ENCODE results near the gene UNKL. TPM values are rescaled to one million over a fixed set of nuclear protein-coding genes. Genes with fewer than 3 reads are reported as not detected.

The UNKL gene
- total and polyA plus RNA-seq, 7 experiments from 2014 or later, result 4.0 to 152 (median 95.3) TPM

- H3K36me3 Mint-ChIP-seq, result peaks cover 0 to 6% (median 0%) of the 10 kb centered on the region in 5 donors
Measured at GRCh38 chr16:1457489-1458245, 43.2 kb upstream of the UNKL start.

GRCh38 chr16:1456951-1457350 is 42.4 kb upstream of the UNKL start:
- no peak overlapping the region for H3K27ac ChIP-seq (ENCODE audit: low read depth, low read length)
- no peak for ATAC-seq

More at GRCh38 chr16:1457489-1458245, 43.2 kb upstream of the UNKL start:
- Histone ChIP-seq H3K9me3 (ENCODE audit: control insufficient read depth in 2 of 3, low read length in 3 of 3) (no peaks in the 10 kb centered on the region), H3K36me3 (ENCODE audit: control insufficient read depth in 2 of 3, insufficient read depth in 3 of 3, low read length in 3 of 3) (peaks cover 0 to 86% (median 11%) of the 10 kb centered on the region in 3 experiments), H3K27me3 (ENCODE audit: control insufficient read depth in 2 of 2, insufficient read depth in 2 of 2, low read length in 2 of 2) (no peaks in the 10 kb centered on the region), H3K4me3 (ENCODE audit: low read length) (no peak overlapping the region), H3K4me1 (ENCODE audit: control insufficient read depth in 2 of 2, insufficient read depth in 2 of 2, low read length in 2 of 2) (no peaks in the 10 kb centered on the region), H3K27ac (ENCODE audit: low read depth, low read length) (no peak overlapping the region)
- intact Hi-C loops (cut with micrococcal nuclease), result no loop called here
- ATAC-seq (no peak), DNase-seq (no peak)
- Mint-ChIP-seq H3K27ac (no peak overlapping the region), H3K4me3 (no peak overlapping the region), H3K4me1 (peaks cover 0 to 6% (median 0%) of the 10 kb centered on the region in 7 donors), H3K27me3 (no peaks in the 10 kb centered on the region), H3K9me3 (no peaks in the 10 kb centered on the region)
- CTCF ChIA-PET, result no interaction called here
- POLR2A ChIA-PET, result no interaction called here

GRCh38 chr16:1455190-1456171 is 41.0 kb upstream of the UNKL start:
- ATAC-seq (no peak), DNase-seq (no peak)
- H3K27ac ChIP-seq (ENCODE audit: low read depth, low read length), result no peak overlapping the region
- ChIA-PET POLR2A (no interaction called here), CTCF (no interaction called here)
- no peaks in the 10 kb centered on the region for H3K9me3 Mint-ChIP-seq
- no peaks in the 10 kb centered on the region for H3K9me3 ChIP-seq (ENCODE audit: control insufficient read depth in 2 of 3, low read length in 3 of 3)
- H3K27ac Mint-ChIP-seq, result no peak overlapping the region
- H3K27me3 Mint-ChIP-seq, result no peaks in the 10 kb centered on the region
- intact Hi-C loops (cut with micrococcal nuclease), result no loop called here
- no peak overlapping the region for H3K4me3 Mint-ChIP-seq
- H3K4me1 ChIP-seq (ENCODE audit: control insufficient read depth in 2 of 2, insufficient read depth in 2 of 2, low read length in 2 of 2), result no peaks in the 10 kb centered on the region
- H3K4me3 ChIP-seq (ENCODE audit: low read length), result no peak overlapping the region
- H3K27me3 ChIP-seq (ENCODE audit: control insufficient read depth in 2 of 2, insufficient read depth in 2 of 2, low read length in 2 of 2), result no peaks in the 10 kb centered on the region
- H3K36me3 Mint-ChIP-seq, result peaks cover 0 to 8% (median 0%) of the 10 kb centered on the region in 5 donors
- peaks cover 0 to 4% (median 0%) of the 10 kb centered on the region in 7 donors for H3K4me1 Mint-ChIP-seq
- H3K36me3 ChIP-seq (ENCODE audit: control insufficient read depth in 2 of 3, insufficient read depth in 3 of 3, low read length in 3 of 3), result peaks cover 0 to 91% (median 11%) of the 10 kb centered on the region in 3 experiments

More at GRCh38 chr16:1456951-1457350, 42.4 kb upstream of the UNKL start:
- Histone ChIP-seq H3K4me3 (ENCODE audit: low read length) (no peak overlapping the region), H3K9me3 (ENCODE audit: control insufficient read depth in 2 of 3, low read length in 3 of 3) (no peaks in the 10 kb centered on the region), H3K27me3 (ENCODE audit: control insufficient read depth in 2 of 2, insufficient read depth in 2 of 2, low read length in 2 of 2) (no peaks in the 10 kb centered on the region), H3K4me1 (ENCODE audit: control insufficient read depth in 2 of 2, insufficient read depth in 2 of 2, low read length in 2 of 2) (no peaks in the 10 kb centered on the region), H3K36me3 (ENCODE audit: control insufficient read depth in 2 of 3, insufficient read depth in 3 of 3, low read length in 3 of 3) (peaks cover 0 to 91% (median 11%) of the 10 kb centered on the region in 3 experiments)
- no peaks in the 10 kb centered on the region for H3K9me3 Mint-ChIP-seq
- ChIA-PET POLR2A (no interaction called here), CTCF (no interaction called here)
- no peak for DNase-seq
- H3K36me3 Mint-ChIP-seq, result peaks cover 0 to 4% (median 0%) of the 10 kb centered on the region in 5 donors
- H3K27me3 Mint-ChIP-seq, result no peaks in the 10 kb centered on the region
- H3K27ac Mint-ChIP-seq, result no peak overlapping the region
- H3K4me1 Mint-ChIP-seq, result peaks cover 0 to 6% (median 0%) of the 10 kb centered on the region in 7 donors
- intact Hi-C loops (cut with micrococcal nuclease), result no loop called here
- no peak overlapping the region for H3K4me3 Mint-ChIP-seq

- Mint-ChIP-seq H3K4me3 (no peak overlapping the region), H3K27ac (no peak overlapping the region), H3K9me3 (no peaks in the 10 kb centered on the region), H3K27me3 (no peaks in the 10 kb centered on the region), H3K4me1 (peaks cover 0 to 2% (median 0%) of the 10 kb centered on the region in 7 donors), H3K36me3 (peaks cover 0 to 8% (median 2%) of the 10 kb centered on the region in 5 donors)
- ChIA-PET POLR2A (interaction anchor here (0.6 to 0.7 kb wide), 2 partner anchors 47 to 61 kb away, joined by 3 to 4 read pairs; no protein-coding TSS in a partner anchor), CTCF (no interaction called here)
- Histone ChIP-seq H3K27ac (ENCODE audit: low read depth, low read length) (no peak overlapping the region), H3K4me3 (ENCODE audit: low read length) (no peak overlapping the region), H3K36me3 (ENCODE audit: control insufficient read depth in 2 of 3, insufficient read depth in 3 of 3, low read length in 3 of 3) (peaks cover 0 to 91% (median 4%) of the 10 kb centered on the region in 3 experiments), H3K27me3 (ENCODE audit: control insufficient read depth in 2 of 2, insufficient read depth in 2 of 2, low read length in 2 of 2) (no peaks in the 10 kb centered on the region), H3K4me1 (ENCODE audit: control insufficient read depth in 2 of 2, insufficient read depth in 2 of 2, low read length in 2 of 2) (no peaks in the 10 kb centered on the region), H3K9me3 (ENCODE audit: control insufficient read depth in 2 of 3, low read length in 3 of 3) (no peaks in the 10 kb centered on the region)
- no peak for DNase-seq
- intact Hi-C loops (cut with micrococcal nuclease), result no loop called here
- ATAC-seq, result no peak
Measured at GRCh38 chr16:1454561-1454960, 40.1 kb upstream of the UNKL start.

- peaks cover 0 to 95% (median 4%) of the 10 kb centered on the region in 3 experiments for H3K36me3 ChIP-seq (ENCODE audit: control insufficient read depth in 2 of 3, insufficient read depth in 3 of 3, low read length in 3 of 3)
- intact Hi-C loops (cut with micrococcal nuclease), result no loop called here
- POLR2A ChIA-PET, result no interaction called here
Measured at GRCh38 chr16:1453316-1453715, 38.8 kb upstream of the UNKL start.

GRCh38 chr16:1452530-1452929 is 38.0 kb upstream of the UNKL start:
- intact Hi-C loops (cut with micrococcal nuclease), result no loop called here
- H3K4me1 Mint-ChIP-seq, result no peaks in the 10 kb centered on the region
- peaks cover 0 to 8% (median 0%) of the 10 kb centered on the region in 5 donors for H3K36me3 Mint-ChIP-seq
- H3K36me3 ChIP-seq (ENCODE audit: control insufficient read depth in 2 of 3, insufficient read depth in 3 of 3, low read length in 3 of 3), result peaks cover 0 to 95% (median 4%) of the 10 kb centered on the region in 3 experiments
- ChIA-PET CTCF (no interaction called here), POLR2A (no interaction called here)
- H3K4me1 ChIP-seq (ENCODE audit: control insufficient read depth in 2 of 2, insufficient read depth in 2 of 2, low read length in 2 of 2), result no peaks in the 10 kb centered on the region
- no peaks in the 10 kb centered on the region for H3K27me3 Mint-ChIP-seq
- no peak overlapping the region for H3K4me3 ChIP-seq (ENCODE audit: low read length)
- no peak overlapping the region for H3K27ac Mint-ChIP-seq
- no peak overlapping the region for H3K27ac ChIP-seq (ENCODE audit: low read depth, low read length)
- no peaks in the 10 kb centered on the region for H3K9me3 Mint-ChIP-seq
- H3K4me3 Mint-ChIP-seq, result no peak overlapping the region
- ATAC-seq (no peak), DNase-seq (no peak)
- no peaks in the 10 kb centered on the region for H3K9me3 ChIP-seq (ENCODE audit: control insufficient read depth in 2 of 3, low read length in 3 of 3)
- no peaks in the 10 kb centered on the region for H3K27me3 ChIP-seq (ENCODE audit: control insufficient read depth in 2 of 2, insufficient read depth in 2 of 2, low read length in 2 of 2)

More at GRCh38 chr16:1453316-1453715, 38.8 kb upstream of the UNKL start:
- Histone ChIP-seq H3K4me1 (ENCODE audit: control insufficient read depth in 2 of 2, insufficient read depth in 2 of 2, low read length in 2 of 2) (no peaks in the 10 kb centered on the region), H3K4me3 (ENCODE audit: low read length) (no peak overlapping the region), H3K27me3 (ENCODE audit: control insufficient read depth in 2 of 2, insufficient read depth in 2 of 2, low read length in 2 of 2) (no peaks in the 10 kb centered on the region), H3K9me3 (ENCODE audit: control insufficient read depth in 2 of 3, low read length in 3 of 3) (no peaks in the 10 kb centered on the region), H3K27ac (ENCODE audit: low read depth, low read length) (no peak overlapping the region)
- peak overlapping the region in 3 of 10 donors; percentile 35 to 47 (median 45) for H3K4me3 Mint-ChIP-seq
- DNase-seq (no peak), ATAC-seq (no peak)
- no peaks in the 10 kb centered on the region for H3K27me3 Mint-ChIP-seq
- H3K9me3 Mint-ChIP-seq, result no peaks in the 10 kb centered on the region
- no peaks in the 10 kb centered on the region for H3K4me1 Mint-ChIP-seq
- H3K36me3 Mint-ChIP-seq, result peaks cover 0 to 8% (median 0%) of the 10 kb centered on the region in 5 donors
- H3K27ac Mint-ChIP-seq, result peak overlapping the region in 2 of 9 donors; percentile 31 to 65
- CTCF ChIA-PET, result no interaction called here

All from naive thymus-derived CD4-positive, alpha-beta T cell (primary cell).